WTC11 (cell line): ENCODE results near the gene CAMK1. TPM values are rescaled to one million over a fixed set of nuclear protein-coding genes. Genes with fewer than 3 reads are reported as not detected.

Experiments
- ATAC-seq: fragments of 200-7000 bp; cut with Tn5 transposase; 2 replicates; pipeline ENCODE4 v1.10.0; 2021; ENCODE audit warnings: mild to moderate bottlenecking, moderate library complexity
- CTCF ChIA-PET: fragments of 300-600 bp; sonication (Branson Sonifier 250); formaldehyde crosslinking; loops from one replicate; lab custom pipeline; 2021; ENCODE audit warnings: antibody characterized with exemption; lab: Charles Lee
- POLR2A ChIA-PET: fragments of 350-600 bp; sonication (Branson Sonifier 250); formaldehyde crosslinking; loops from one replicate; lab custom pipeline; 2021; ENCODE audit warnings: antibody characterized with exemption; lab: Charles Lee
- DNase-seq: peaks from one replicate; pipeline ENCODE4 v3.0.0; 2021; ENCODE audit warnings: low spot score
- H3K27ac Mint-ChIP-seq: 2 replicates; pipeline ENCODE4 v1.8.0; 2021; ENCODE audit warnings: mixed read lengths
- H3K27me3 Mint-ChIP-seq: 2 replicates; pipeline ENCODE4 v1.8.0; 2021; ENCODE audit warnings: low read depth, mild to moderate bottlenecking, moderate library complexity, mixed read lengths
- H3K36me3 Mint-ChIP-seq: 2 replicates; pipeline ENCODE4 v1.8.0; 2021; ENCODE audit warnings: mixed read lengths
- H3K4me1 Mint-ChIP-seq: 2 replicates; pipeline ENCODE4 v1.8.0; 2022; ENCODE audit warnings: mixed read lengths
- H3K4me3 Mint-ChIP-seq: 2 replicates; pipeline ENCODE4 v1.8.0; 2021; ENCODE audit warnings: mild to moderate bottlenecking, moderate library complexity, mixed read lengths
- H3K9me3 Mint-ChIP-seq: 2 replicates; pipeline ENCODE4 v1.8.0; 2021; ENCODE audit warnings: mixed read lengths
- AFF4 ChIP-seq: sonication (generic); formaldehyde crosslinking; IDR thresholded peaks from 2 replicates; pipeline ENCODE4 v1.8.1; 2023; ENCODE audit warnings: mild to moderate bottlenecking, missing genetic modification reagents, borderline replicate concordance
- ATF1 ChIP-seq: sonication (generic); formaldehyde crosslinking; IDR thresholded peaks from 2 replicates; pipeline ENCODE4 v1.8.1; 2023; ENCODE audit warnings: mild to moderate bottlenecking, moderate library complexity, missing genetic modification reagents
- CTCF ChIP-seq: fragments of 200-600 bp; IDR thresholded peaks from 2 replicates; pipeline ENCODE4 v1.8.0; 2022; ENCODE audit warnings: antibody characterized with exemption
- ETV6 ChIP-seq: sonication (generic); formaldehyde crosslinking; IDR thresholded peaks from 2 replicates; pipeline ENCODE4 v1.8.1; 2022; ENCODE audit warnings: mild to moderate bottlenecking, missing genetic modification reagents
- GRHL2 ChIP-seq: fragments of 250-450 bp; sonication (Bioruptor Pico); IDR thresholded peaks from 2 replicates; pipeline ENCODE4 v1.8.0; 2022; ENCODE audit warnings: mild to moderate bottlenecking, moderate library complexity; ENCODE audit not compliant: insufficient replicate concordance, severe bottlenecking
- GTF2I ChIP-seq: fragments of 250-450 bp; sonication (Bioruptor Pico); conservative IDR thresholded peaks from 2 replicates; pipeline ENCODE4 v1.4.0; 2021; ENCODE audit warnings: mild to moderate bottlenecking
- HMGA2 ChIP-seq: fragments of 250-450 bp; sonication (Bioruptor Pico); IDR thresholded peaks from 2 replicates; pipeline ENCODE4 v1.4.0; 2021; ENCODE audit warnings: mild to moderate bottlenecking, moderate library complexity
- HMGXB4 ChIP-seq: sonication (generic); formaldehyde crosslinking; IDR thresholded peaks from 2 replicates; pipeline ENCODE4 v1.8.1; 2023; ENCODE audit warnings: mild to moderate bottlenecking, moderate library complexity, missing genetic modification reagents
- IRF1 ChIP-seq: sonication (generic); formaldehyde crosslinking; IDR thresholded peaks from 2 replicates; pipeline ENCODE4 v1.8.0; 2023; ENCODE audit warnings: missing genetic modification reagents
- MAX ChIP-seq: sonication (generic); formaldehyde crosslinking; IDR thresholded peaks from 2 replicates; pipeline ENCODE4 v1.8.0; 2022; ENCODE audit warnings: mild to moderate bottlenecking, missing genetic modification reagents
- MLX ChIP-seq: sonication (generic); formaldehyde crosslinking; IDR thresholded peaks from 2 replicates; pipeline ENCODE4 v1.8.1; 2023; ENCODE audit warnings: mild to moderate bottlenecking, missing genetic modification reagents, moderate library complexity
- NFE2L1 ChIP-seq: sonication (generic); formaldehyde crosslinking; IDR thresholded peaks from 2 replicates; pipeline ENCODE4 v1.8.1; 2023; ENCODE audit warnings: missing genetic modification reagents
- PREB ChIP-seq: sonication (generic); formaldehyde crosslinking; IDR thresholded peaks from 2 replicates; pipeline ENCODE4 v1.8.1; 2022; ENCODE audit warnings: mild to moderate bottlenecking, missing genetic modification reagents, moderate library complexity, borderline replicate concordance
- PRRX2 ChIP-seq: fragments of 250-450 bp; sonication (Bioruptor Pico); IDR thresholded peaks from 2 replicates; pipeline ENCODE4 v1.8.0; 2021; ENCODE audit warnings: mild to moderate bottlenecking
- TEAD1 ChIP-seq: sonication (generic); formaldehyde crosslinking; IDR thresholded peaks from 2 replicates; pipeline ENCODE4 v1.8.0; 2022; ENCODE audit warnings: mild to moderate bottlenecking, missing genetic modification reagents
- ZBTB43 ChIP-seq: sonication (generic); formaldehyde crosslinking; IDR thresholded peaks from 2 replicates; pipeline ENCODE4 v1.8.1; 2023; ENCODE audit warnings: mild to moderate bottlenecking, missing genetic modification reagents
- ZNF121 ChIP-seq: sonication (generic); formaldehyde crosslinking; IDR thresholded peaks from 2 replicates; pipeline ENCODE4 v1.8.0; 2023; ENCODE audit warnings: missing genetic modification reagents
- ZNF416 ChIP-seq: fragments of 250-450 bp; sonication (Bioruptor Pico); IDR thresholded peaks from 2 replicates; pipeline ENCODE4 v1.9.0; 2021; ENCODE audit warnings: mild to moderate bottlenecking, inconsistent platforms
- ZSCAN18 ChIP-seq: fragments of 250-450 bp; sonication (Bioruptor Pico); IDR thresholded peaks from 2 replicates; pipeline ENCODE4 v2.1.2; 2022; ENCODE audit warnings: mild to moderate bottlenecking, moderate library complexity
- total RNA-seq: library from RNA; stranded (reverse); gene quantifications from 3 replicates; pipeline ENCODE4 v1.2.3, GENCODE V29; 2021

Gene CAMK1
- total RNA-seq, 1 experiment from 2014 or later = 3.1 TPM

- DNase-seq (no peak), ATAC-seq (no peak)
- Mint-ChIP-seq H3K4me3 (no peak overlapping the region), H3K36me3 (peaks cover 55% of the 10 kb centered on the region), H3K9me3 (no peaks in the 10 kb centered on the region), H3K4me1 (peaks cover 11% of the 10 kb centered on the region), H3K27ac (no peak overlapping the region), H3K27me3 (no peaks in the 10 kb centered on the region)
- POLR2A ChIA-PET = no interaction called here
- TF ChIP-seq MLX (CRISPR knock-in tag) (no peak), NFE2L1 (no peak), GTF2I (no peak), ZNF121 (CRISPR knock-in tag) (no peak), PREB (CRISPR knock-in tag) (no peak), ATF1 (no peak), AFF4 (CRISPR knock-in tag) (no peak), GRHL2 (CRISPR knock-in tag) (no peak), TEAD1 (CRISPR knock-in tag) (no peak), ZSCAN18 (no peak), ZBTB43 (CRISPR knock-in tag) (no peak), CTCF (no peak), IRF1 (CRISPR knock-in tag) (no peak)
- CTCF ChIA-PET = no interaction called here
Observed at GRCh38 chr3:9747267-9747666, 22.5 kb downstream of the CAMK1 start.

- POLR2A ChIA-PET = no interaction called here
- DNase-seq (no peak), ATAC-seq (no peak)
- no peaks in the 10 kb centered on the region for H3K27me3 Mint-ChIP-seq
- H3K9me3 Mint-ChIP-seq = no peaks in the 10 kb centered on the region
- CTCF ChIA-PET = no interaction called here
- H3K4me1 Mint-ChIP-seq = peaks cover 11% of the 10 kb centered on the region
- H3K27ac Mint-ChIP-seq = no peak overlapping the region
- H3K4me3 Mint-ChIP-seq = no peak overlapping the region
- peaks cover 56% of the 10 kb centered on the region for H3K36me3 Mint-ChIP-seq
- no peak for TF ChIP-seq HMGA2 (CRISPR knock-in tag)
- TF ChIP-seq PRRX2 (CRISPR knock-in tag) = no peak
- no peak for TF ChIP-seq PREB (CRISPR knock-in tag)
- TF ChIP-seq MAX (CRISPR knock-in tag) = no peak
- no peak for TF ChIP-seq ZNF416 (CRISPR knock-in tag)
- no peak for TF ChIP-seq HMGXB4 (CRISPR knock-in tag)
- TF ChIP-seq ETV6 (CRISPR knock-in tag) = no peak
- no peak for TF ChIP-seq MLX (CRISPR knock-in tag)
- TF ChIP-seq GTF2I = no peak
Observed at GRCh38 chr3:9746330-9746729, 23.4 kb downstream of the CAMK1 start.
